M059J (cell line): ENCODE results near the gene TPGS2. TPM values are rescaled to one million over a fixed set of nuclear protein-coding genes. Genes with fewer than 3 reads are reported as not detected.
"Not testable (repeated sequence)": the region's sequence is repeated elsewhere in the genome, so short reads cannot be mapped to it uniquely, and the experiment has no call there.

Experiments used
- DNase-seq: peaks from one replicate; pipeline ENCODE4 v3.0.0-alpha.2; 2012; ENCODE audit warnings: low read depth
- total RNA-seq: library from RNA; depleted of rRNA; stranded (reverse); fragments of >200 nt; shearing (Covaris generic); gene quantifications from 2 replicates; pipeline ENCODE4 v1.2.3, GENCODE V29; 2014; rRNA removed

The TPGS2 gene
- 348 and 379 TPM in 2 replicates for total RNA-seq

- peak; percentile 86 for DNase-seq
Observed at GRCh38 chr18:36828630-36829361, at the start of gene TPGS2, which contains the start of gene KIAA1328. TPGS2 (minus strand) TSS chr18:36829002; CDS start chr18:36828767, 235 bp downstream. KIAA1328 (plus strand) TSS chr18:36829127; CDS start chr18:36829139, 12 bp downstream.

- DNase-seq = not testable (repeated sequence)
Observed at GRCh38 chr18:36873826-36874225, 45.0 kb upstream of the TPGS2 start.

GRCh38 chr18:36872329-36872728 is 43.5 kb upstream of the TPGS2 start:
- peak; percentile 41 for DNase-seq

- peak; percentile 8 for DNase-seq
Observed at GRCh38 chr18:36871801-36872200, 43.0 kb upstream of the TPGS2 start.

GRCh38 chr18:36867056-36867455 is 38.3 kb upstream of the TPGS2 start:
- DNase-seq = no peak

- no peak for DNase-seq
Observed at GRCh38 chr18:36862182-36862581, 33.4 kb upstream of the TPGS2 start.

- DNase-seq = no peak
Observed at GRCh38 chr18:36856815-36857214, 28.0 kb upstream of the TPGS2 start.

GRCh38 chr18:36851202-36851590 is 22.4 kb upstream of the TPGS2 start:
- no peak for DNase-seq

GRCh38 chr18:36850527-36851201 is 21.9 kb upstream of the TPGS2 start:
- DNase-seq = peak; percentile 90

GRCh38 chr18:36849288-36850006 is 20.6 kb upstream of the TPGS2 start:
- peak; percentile 35 for DNase-seq

- DNase-seq = no peak
Observed at GRCh38 chr18:36848609-36849008, 19.8 kb upstream of the TPGS2 start.

- DNase-seq = no peak
Observed at GRCh38 chr18:36843784-36844183, 15.0 kb upstream of the TPGS2 start.

- no peak for DNase-seq
Observed at GRCh38 chr18:36843199-36843598, 14.4 kb upstream of the TPGS2 start.

- DNase-seq = no peak
Observed at GRCh38 chr18:36839835-36840234, 11.0 kb upstream of the TPGS2 start.

GRCh38 chr18:36835927-36836326 is 7.1 kb upstream of the TPGS2 start:
- no peak for DNase-seq

- DNase-seq = no peak
Observed at GRCh38 chr18:36833120-36833519, 4.3 kb upstream of the TPGS2 start.

- peak; percentile 40 for DNase-seq
Observed at GRCh38 chr18:36831139-36831538, 2.3 kb upstream of the TPGS2 start.

- no peak for DNase-seq
Observed at GRCh38 chr18:36830158-36830495, 1.3 kb upstream of the TPGS2 start.

- peak; percentile 44 for DNase-seq
Observed at GRCh38 chr18:36829362-36830157, 758 bp upstream of the TPGS2 start.

GRCh38 chr18:36828157-36828629 is 609 bp downstream of the TPGS2 start:
- peak; percentile 73 for DNase-seq

- DNase-seq = no peak
Observed at GRCh38 chr18:36826556-36826955, 2.2 kb downstream of the TPGS2 start.

- DNase-seq = no peak
Observed at GRCh38 chr18:36825526-36825925, 3.3 kb downstream of the TPGS2 start.
